GM12878 (cell line): ENCODE results near the gene ZNFX1. TPM values are rescaled to one million over a fixed set of nuclear protein-coding genes. Genes with fewer than 3 reads are reported as not detected.

Source experiments
- CBX3 ChIP-seq: fragments of 200-600 bp; sonication (generic); IDR thresholded peaks from 2 replicates; pipeline ENCODE4 v1.6.1; 2016; ENCODE audit warnings: low read depth, borderline replicate concordance
- HSF1 ChIP-seq: fragments of 150-350 bp; IDR thresholded peaks from 2 replicates; pipeline ENCODE4 v1.6.1; 2014; ENCODE audit warnings: mild to moderate bottlenecking, low read depth, low read length
- IRF4 ChIP-seq: IDR thresholded peaks from 2 replicates; pipeline ENCODE4 v1.6.1; 2011; ENCODE audit warnings: low read depth, low read length
- NFYA ChIP-seq: IDR thresholded peaks from 2 replicates; pipeline ENCODE4 v1.6.1; 2011; ENCODE audit warnings: low read depth, mild to moderate bottlenecking, low read length, improper control_type of control experiment, borderline replicate concordance
- NRF1 ChIP-seq: conservative IDR thresholded peaks from 2 replicates; pipeline ENCODE4 v1.6.1; 2011; ENCODE audit warnings: mild to moderate bottlenecking, low read depth, low read length, improper control_type of control experiment
- PAX8 ChIP-seq: fragments of 450-650 bp; IDR thresholded peaks from 2 replicates; pipeline ENCODE4 v1.6.1; 2017; ENCODE audit warnings: mild to moderate bottlenecking, moderate library complexity
- PKNOX1 ChIP-seq: fragments of 450-650 bp; IDR thresholded peaks from 2 replicates; pipeline ENCODE4 v1.6.1; 2016; ENCODE audit warnings: mild to moderate bottlenecking
- RELB ChIP-seq: fragments of 450-650 bp; IDR thresholded peaks from 2 replicates; pipeline ENCODE4 v1.6.1; 2017; ENCODE audit warnings: low read depth, mild to moderate bottlenecking, moderate library complexity
- SMC3 ChIP-seq: IDR thresholded peaks from 2 replicates; pipeline ENCODE4 v1.6.1; 2011; ENCODE audit warnings: low read length, improper control_type of control experiment, borderline replicate concordance
- SUPT20H ChIP-seq: IDR thresholded peaks from 2 replicates; pipeline ENCODE4 v1.6.1; 2011; ENCODE audit warnings: low read depth, mild to moderate bottlenecking, low read length, moderate library complexity, borderline replicate concordance; ENCODE audit not compliant: control insufficient read depth
- TAF1 ChIP-seq: IDR thresholded peaks from 2 replicates; pipeline ENCODE4 v1.6.1; 2011; ENCODE audit warnings: mild to moderate bottlenecking, low read depth, low read length, borderline replicate concordance
- YY1 ChIP-seq: IDR thresholded peaks from 2 replicates; pipeline ENCODE4 v1.6.1; 2011; ENCODE audit warnings: low read depth, mild to moderate bottlenecking, low read length
- ZBTB11 ChIP-seq: fragments of 450-650 bp; formaldehyde crosslinking; IDR thresholded peaks from 2 replicates; pipeline ENCODE4 v1.5.0; 2022; ENCODE audit warnings: mild to moderate bottlenecking, missing genetic modification characterization
- polyA plus RNA-seq, 11 experiments: library from polyadenylated mRNA; depleted of rRNA in 4 of 11; unstranded in 6 of 11; stranded (reverse) in 5 of 11; fragments of >200 nt; fragmentation: Nextera tagmentation in 4 of 11; fragmentation: Illumina TruSeq in 1 of 11; extraction: Ambion mirVana in 4 of 11; extraction: Trizol in 1 of 11; gene quantifications; 1 replicate in 1 of 11; 2 replicates in 10 of 11; pipeline versions ENCODE4 v1.2.1 to v1.2.3, GENCODE V29; 2011 to 2016; ENCODE audit warnings: inconsistent platforms in 2 of 11, missing spikeins in 2 of 11, low read depth in 1 of 11
- total RNA-seq, 4 experiments: library from RNA; depleted of rRNA in 3 of 4; stranded (reverse); fragments of >200 nt in 3 of 4; fragmentation: Illumina TruSeq in 1 of 4; extraction: Trizol in 1 of 4; gene quantifications; 2 replicates each; pipeline versions ENCODE4 v1.2.1 to v1.2.3, GENCODE V29; 2013 to 2021
- TF ChIP-seq, protein P1 (sequence below): IDR thresholded peaks from 2 replicates; pipeline ENCODE4 v1.6.1; 2011; ENCODE audit warnings: mild to moderate bottlenecking, low read depth, low read length, moderate library complexity; ENCODE audit not compliant: insufficient replicate concordance
- TF ChIP-seq, protein P2 (sequence below): fragments of 450-650 bp; formaldehyde crosslinking; IDR thresholded peaks from 2 replicates; pipeline ENCODE4 v1.4.0; 2020; ENCODE audit warnings: mild to moderate bottlenecking, moderate library complexity

Gene ZNFX1
- total and polyA plus RNA-seq, 10 of the 15 experiments (the other 5 are each of a cell fraction or from before 2014, with no cell fraction given): 7.4 to 31.5 (median 25.6) TPM

DNA sequence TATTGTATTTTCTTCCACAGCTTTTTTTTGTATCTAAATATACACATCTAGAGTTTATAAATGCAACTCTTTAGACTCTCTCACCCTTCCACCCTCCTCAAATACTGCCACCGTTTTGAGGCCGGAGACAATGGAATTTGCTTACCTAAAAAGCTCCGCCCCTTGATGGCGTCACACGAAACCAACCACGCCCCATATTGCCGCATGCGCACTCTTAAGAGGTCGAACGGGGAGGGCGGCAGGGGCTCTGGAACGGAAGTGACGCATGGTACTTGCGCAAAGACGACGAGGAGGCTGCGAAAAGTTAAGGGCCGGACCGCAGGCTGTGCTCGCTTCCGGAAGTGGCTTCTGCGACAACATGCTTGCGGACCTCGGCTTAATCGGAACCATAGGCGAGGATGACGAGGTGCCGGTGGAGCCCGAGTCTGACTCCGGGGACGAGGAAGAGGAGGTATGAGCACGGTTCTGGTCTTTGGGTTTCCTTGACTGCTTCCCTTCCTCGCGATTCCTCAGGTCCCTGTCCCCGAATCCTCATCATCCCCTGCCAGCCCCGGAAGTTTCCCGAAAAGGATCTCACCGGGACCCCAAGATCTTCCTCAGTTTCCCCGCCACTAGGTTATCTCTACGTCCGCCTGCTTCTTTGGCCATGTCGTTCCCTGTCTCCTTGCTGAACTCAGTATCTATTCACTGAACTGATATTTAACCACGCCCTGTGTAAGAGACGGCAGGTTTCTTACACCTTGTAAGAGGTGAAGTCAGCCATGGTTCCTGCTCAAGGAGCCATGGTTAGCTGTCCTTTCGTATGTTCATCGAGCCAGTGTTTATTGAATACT lies 58.5 kb downstream of the ZNFX1 start, which contains the start of gene DDX27 (continued):
- no peak for TF ChIP-seq PAX8
- TF ChIP-seq TAF1: peak; percentile 46; the same call in 1 of the 2 replicates
- TF ChIP-seq NRF1: peak; percentile 70
- TF ChIP-seq SMC3: no peak
- no peak for TF ChIP-seq NFYA
- no peak for TF ChIP-seq PKNOX1
- no peak for TF ChIP-seq HSF1
- TF ChIP-seq ZBTB11: no peak
- TF ChIP-seq, protein P1, sequence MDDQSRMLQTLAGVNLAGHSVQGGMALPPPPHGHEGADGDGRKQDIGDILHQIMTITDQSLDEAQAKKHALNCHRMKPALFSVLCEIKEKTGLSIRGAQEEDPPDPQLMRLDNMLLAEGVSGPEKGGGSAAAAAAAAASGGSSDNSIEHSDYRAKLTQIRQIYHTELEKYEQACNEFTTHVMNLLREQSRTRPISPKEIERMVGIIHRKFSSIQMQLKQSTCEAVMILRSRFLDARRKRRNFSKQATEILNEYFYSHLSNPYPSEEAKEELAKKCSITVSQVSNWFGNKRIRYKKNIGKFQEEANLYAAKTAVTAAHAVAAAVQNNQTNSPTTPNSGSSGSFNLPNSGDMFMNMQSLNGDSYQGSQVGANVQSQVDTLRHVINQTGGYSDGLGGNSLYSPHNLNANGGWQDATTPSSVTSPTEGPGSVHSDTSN: no peak
- TF ChIP-seq, protein P2, sequence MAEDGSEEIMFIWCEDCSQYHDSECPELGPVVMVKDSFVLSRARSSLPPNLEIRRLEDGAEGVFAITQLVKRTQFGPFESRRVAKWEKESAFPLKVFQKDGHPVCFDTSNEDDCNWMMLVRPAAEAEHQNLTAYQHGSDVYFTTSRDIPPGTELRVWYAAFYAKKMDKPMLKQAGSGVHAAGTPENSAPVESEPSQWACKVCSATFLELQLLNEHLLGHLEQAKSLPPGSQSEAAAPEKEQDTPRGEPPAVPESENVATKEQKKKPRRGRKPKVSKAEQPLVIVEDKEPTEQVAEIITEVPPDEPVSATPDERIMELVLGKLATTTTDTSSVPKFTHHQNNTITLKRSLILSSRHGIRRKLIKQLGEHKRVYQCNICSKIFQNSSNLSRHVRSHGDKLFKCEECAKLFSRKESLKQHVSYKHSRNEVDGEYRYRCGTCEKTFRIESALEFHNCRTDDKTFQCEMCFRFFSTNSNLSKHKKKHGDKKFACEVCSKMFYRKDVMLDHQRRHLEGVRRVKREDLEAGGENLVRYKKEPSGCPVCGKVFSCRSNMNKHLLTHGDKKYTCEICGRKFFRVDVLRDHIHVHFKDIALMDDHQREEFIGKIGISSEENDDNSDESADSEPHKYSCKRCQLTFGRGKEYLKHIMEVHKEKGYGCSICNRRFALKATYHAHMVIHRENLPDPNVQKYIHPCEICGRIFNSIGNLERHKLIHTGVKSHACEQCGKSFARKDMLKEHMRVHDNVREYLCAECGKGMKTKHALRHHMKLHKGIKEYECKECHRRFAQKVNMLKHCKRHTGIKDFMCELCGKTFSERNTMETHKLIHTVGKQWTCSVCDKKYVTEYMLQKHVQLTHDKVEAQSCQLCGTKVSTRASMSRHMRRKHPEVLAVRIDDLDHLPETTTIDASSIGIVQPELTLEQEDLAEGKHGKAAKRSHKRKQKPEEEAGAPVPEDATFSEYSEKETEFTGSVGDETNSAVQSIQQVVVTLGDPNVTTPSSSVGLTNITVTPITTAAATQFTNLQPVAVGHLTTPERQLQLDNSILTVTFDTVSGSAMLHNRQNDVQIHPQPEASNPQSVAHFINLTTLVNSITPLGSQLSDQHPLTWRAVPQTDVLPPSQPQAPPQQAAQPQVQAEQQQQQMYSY (CRISPR knock-in tag): no peak
- TF ChIP-seq RELB: peak; percentile 66; the same call in 1 of the 2 replicates
- no peak for TF ChIP-seq IRF4
- TF ChIP-seq SUPT20H: no peak
- peak; percentile 64 for TF ChIP-seq YY1
- no peak for TF ChIP-seq CBX3
